ENCODE measurements around the gene SLC9A3.

The SLC9A3 gene

GRCh38 chr5:457195-457961 is 66.9 kb downstream of the SLC9A3 start (continued):
- TF ChIP-seq CREB5 (CRISPR knock-in tag; IDR thresholded peaks at IDR 0.05; ENCODE audit: low read depth) (no peak), ISL1 (CRISPR knock-in tag; IDR thresholded peaks at IDR 0.05) (no peak), GLIS3 (CRISPR knock-in tag; IDR thresholded peaks at IDR 0.05) (no peak), ZFP30 (CRISPR knock-in tag; IDR thresholded peaks at IDR 0.05) (no peak), OSR1 (CRISPR knock-in tag; IDR thresholded peaks at IDR 0.05) (no peak), PPARA (CRISPR knock-in tag; IDR thresholded peaks at IDR 0.05; ENCODE audit: borderline replicate concordance) (no peak), ZC3H10 (CRISPR knock-in tag; IDR thresholded peaks at IDR 0.05) (no peak)

GRCh38 chr5:456351-457194 is 67.7 kb downstream of the SLC9A3 start:
- TF ChIP-seq POU6F1 (CRISPR knock-in tag; IDR thresholded peaks at IDR 0.05; ENCODE audit: borderline replicate concordance, low read depth) (no peak), OSR1 (CRISPR knock-in tag; IDR thresholded peaks at IDR 0.05) (no peak), ARNTL (CRISPR knock-in tag; IDR thresholded peaks at IDR 0.05; ENCODE audit: borderline replicate concordance, low read depth) (no peak), ISL1 (CRISPR knock-in tag; IDR thresholded peaks at IDR 0.05) (no peak), ZNF70 (CRISPR knock-in tag; IDR thresholded peaks at IDR 0.05) (no peak), CSRNP3 (CRISPR knock-in tag; IDR thresholded peaks at IDR 0.05) (no peak), ZC3H10 (CRISPR knock-in tag; IDR thresholded peaks at IDR 0.05) (no peak), TCF4 (CRISPR knock-in tag; IDR thresholded peaks at IDR 0.05; ENCODE audit: borderline replicate concordance) (no peak), PPARA (CRISPR knock-in tag; IDR thresholded peaks at IDR 0.05; ENCODE audit: borderline replicate concordance) (no peak), ZNF565 (CRISPR knock-in tag; conservative IDR thresholded peaks at IDR 0.05; ENCODE audit: low read depth) (no peak), ZFP3 (CRISPR knock-in tag; IDR thresholded peaks at IDR 0.05) (no peak), CREB5 (CRISPR knock-in tag; IDR thresholded peaks at IDR 0.05; ENCODE audit: low read depth) (no peak), RARB (CRISPR knock-in tag; IDR thresholded peaks at IDR 0.05) (no peak), ESRRG (CRISPR knock-in tag; IDR thresholded peaks at IDR 0.05) (no peak)

GRCh38 chr5:455806-456205 is 68.4 kb downstream of the SLC9A3 start:
- TF ChIP-seq RARB (CRISPR knock-in tag; IDR thresholded peaks at IDR 0.05) (no peak), ZNF565 (CRISPR knock-in tag; conservative IDR thresholded peaks at IDR 0.05; ENCODE audit: low read depth) (no peak), PPARA (CRISPR knock-in tag; IDR thresholded peaks at IDR 0.05; ENCODE audit: borderline replicate concordance) (no peak), ARNTL (CRISPR knock-in tag; IDR thresholded peaks at IDR 0.05; ENCODE audit: borderline replicate concordance, low read depth) (no peak), ZC3H10 (CRISPR knock-in tag; IDR thresholded peaks at IDR 0.05) (no peak), ZFP3 (CRISPR knock-in tag; IDR thresholded peaks at IDR 0.05) (no peak), POU6F1 (CRISPR knock-in tag; IDR thresholded peaks at IDR 0.05; ENCODE audit: borderline replicate concordance, low read depth) (no peak), CSRNP3 (CRISPR knock-in tag; IDR thresholded peaks at IDR 0.05) (no peak), ZFP30 (CRISPR knock-in tag; IDR thresholded peaks at IDR 0.05) (no peak), GLIS3 (CRISPR knock-in tag; IDR thresholded peaks at IDR 0.05) (no peak), TOX (CRISPR knock-in tag; IDR thresholded peaks at IDR 0.05; ENCODE audit: borderline replicate concordance) (no peak), TCF4 (CRISPR knock-in tag; IDR thresholded peaks at IDR 0.05; ENCODE audit: borderline replicate concordance) (no peak), BACH2 (CRISPR knock-in tag; IDR thresholded peaks at IDR 0.05; ENCODE audit: borderline replicate concordance) (no peak), ZNF70 (CRISPR knock-in tag; IDR thresholded peaks at IDR 0.05) (no peak)
- ATAC-seq, result no peak

More at GRCh38 chr5:456351-457194, 67.7 kb downstream of the SLC9A3 start:
- ATAC-seq, result no peak

All from SK-N-SH treated with all-trans-retinoic acid at 6 μM for 48 hours (cell line).